ENCODE data around the gene ACTL6B.

Gene ACTL6B

GRCh38 chr7:100641463-100641859 lies 14.8 kb downstream of the ACTL6B start, which contains the start of gene TFR2:
Gene TFR2, minus strand, starts transcription at chr7:100641552. Its CDS starts 43 bp downstream, at chr7:100641509.
- POLR2A ChIA-PET: no interaction called here
- CTCF ChIA-PET: no interaction called here
- no peak within 1 kb of the TSS for H3K4me3 ChIP-seq (ENCODE audit: low read depth, low read length)
- no peak for TF ChIP-seq CTCF (IDR thresholded peaks at IDR 0.05; ENCODE audit: insufficient read depth, low read length, missing control alignments)
- DNase-seq (ENCODE audit: low read depth, low spot score): no peak

GRCh38 chr7:100640517-100641440 lies 15.5 kb downstream of the ACTL6B start:
- POLR2A ChIA-PET: no interaction called here
- H3K4me3 ChIP-seq (ENCODE audit: low read depth, low read length): no peak overlapping the region
- TF ChIP-seq CTCF (IDR thresholded peaks at IDR 0.05; ENCODE audit: insufficient read depth, low read length, missing control alignments): no peak
- DNase-seq (ENCODE audit: low read depth, low spot score): no peak
- CTCF ChIA-PET: no interaction called here

- DNase-seq (ENCODE audit: low read depth, low spot score): no peak
- CTCF ChIA-PET: no interaction called here
- no peak for TF ChIP-seq CTCF (IDR thresholded peaks at IDR 0.05; ENCODE audit: insufficient read depth, low read length, missing control alignments)
- no peak overlapping the region for H3K4me3 ChIP-seq (ENCODE audit: low read depth, low read length)
- POLR2A ChIA-PET: no interaction called here
Measured at GRCh38 chr7:100639995-100640516, 16.2 kb downstream of the ACTL6B start.

GRCh38 chr7:100632951-100633717 lies 23.1 kb downstream of the ACTL6B start:
- ChIA-PET CTCF (interaction anchor here (0.9 to 1.4 kb wide), 11 partner anchors 13 to 164 kb away, joined by 3 to 8 read pairs (median 3); partner anchors contain the start of genes FBXO24 and GNB2), POLR2A (interaction anchor here (0.6 to 0.8 kb wide), 2 partner anchors 15 to 30 kb away, joined by 3 read pairs; no protein-coding TSS in a partner anchor)
- peak overlapping the region; percentile 53 for H3K4me3 ChIP-seq (ENCODE audit: low read depth, low read length)
- DNase-seq (ENCODE audit: low read depth, low spot score): no peak
- TF ChIP-seq CTCF (IDR thresholded peaks at IDR 0.05; ENCODE audit: insufficient read depth, low read length, missing control alignments): peak; percentile 45

- POLR2A ChIA-PET: no interaction called here
- no peak for DNase-seq (ENCODE audit: low read depth, low spot score)
- CTCF ChIA-PET: interaction anchor here (0.8 to 2.3 kb wide), 5 partner anchors 10 to 148 kb away, joined by 3 to 7 read pairs (median 7); no protein-coding TSS in a partner anchor
- no peak overlapping the region for H3K4me3 ChIP-seq (ENCODE audit: low read depth, low read length)
- TF ChIP-seq CTCF (IDR thresholded peaks at IDR 0.05; ENCODE audit: insufficient read depth, low read length, missing control alignments): no peak
Measured at GRCh38 chr7:100630066-100630465, 26.2 kb downstream of the ACTL6B start.
